ENCODE data around the gene ING1. TPM values are rescaled to one million over a fixed set of nuclear protein-coding genes. Genes with fewer than 3 reads are reported as not detected.

ING1 gene
- total and polyA plus RNA-seq, 2 of the 4 experiments (the other 2 are of a cell fraction): 9.1 to 13.5 TPM

DNA sequence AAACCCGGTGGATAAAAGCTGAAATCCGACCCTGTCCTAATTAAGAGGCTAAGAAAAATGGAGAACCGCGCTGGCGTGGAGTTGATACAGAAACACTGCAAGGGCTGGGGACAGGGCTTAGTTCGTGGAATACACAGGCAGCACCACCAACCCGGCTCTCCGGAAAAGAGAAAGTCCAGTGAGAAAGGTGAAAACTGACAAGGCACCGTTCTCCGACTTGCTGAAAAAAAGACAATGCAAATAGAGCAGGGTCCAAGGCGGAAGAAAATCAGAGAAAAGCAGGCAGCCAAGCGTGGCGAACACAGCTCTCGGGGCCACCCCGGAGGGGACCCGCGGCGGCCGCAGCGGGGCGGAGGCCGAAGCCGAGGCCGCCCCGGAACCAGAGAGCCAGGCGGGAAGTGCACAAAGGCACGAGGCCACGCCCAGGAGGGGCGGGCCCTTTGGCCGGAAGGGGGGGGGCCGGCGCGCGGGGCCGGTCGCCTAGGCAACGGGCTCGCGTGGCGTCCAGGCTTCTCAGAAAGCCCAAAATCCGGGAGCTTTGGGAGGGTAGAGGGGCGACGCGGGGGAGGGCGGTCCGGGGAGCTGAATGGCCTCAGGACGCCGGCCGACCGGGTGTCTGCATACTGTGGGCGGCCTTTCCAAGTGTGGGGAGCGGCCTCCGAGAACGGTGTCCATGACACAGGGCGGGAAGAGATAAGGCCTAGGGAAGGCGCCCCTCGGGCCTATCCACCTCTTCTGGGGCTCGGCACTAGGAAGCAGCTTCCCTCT is 1.2 kb upstream of the ING1 start:
- Histone ChIP-seq H2BK5ac (ENCODE audit: low read depth, low read length, poor library complexity, severe bottlenecking) (peak overlapping the region; percentile 82), H3K4ac (ENCODE audit: low read depth, low read length) (peak overlapping the region; percentile 80), H2BK20ac (ENCODE audit: low read depth, low read length) (no peak overlapping the region), H3K14ac (replicated peaks; ENCODE audit: low read depth, low read length) (peak overlapping the region; percentile 85), H3K27ac (ENCODE audit: insufficient read depth, low read length) (peak overlapping the region; percentile 89), H3K56ac (ENCODE audit: extremely low read depth, insufficient read depth, low read length) (peak overlapping the region; percentile 94), H4K8ac (ENCODE audit: low read depth in 2 of 2, low read length in 2 of 2) (peak overlapping the region; percentile 87 to 94), H3K9me1 (ENCODE audit: insufficient read depth, low read length) (no peaks in the 10 kb centered on the region), H3K4me3 (ENCODE audit: insufficient read depth, low read depth, low read length) (peak overlapping the region; percentile 76), H3K9ac (ENCODE audit: low read depth, low read length) (peak overlapping the region; percentile 92), H2BK120ac (ENCODE audit: low read depth, low read length) (peak overlapping the region; percentile 31), H3K36me3 (ENCODE audit: control insufficient read depth, insufficient read depth, low read length) (no peaks in the 10 kb centered on the region), H3K4me1 (ENCODE audit: control insufficient read depth, insufficient read depth, low read length) (no peaks in the 10 kb centered on the region; the same call in 1 of the 2 replicates), H3K79me1 (ENCODE audit: low read depth in 1 of 2, low read length in 2 of 2) (peaks cover 6 to 23% of the 10 kb centered on the region in 2 experiments; a peak in 3 of 4 replicates), H2BK15ac (ENCODE audit: low read depth, low read length) (peak overlapping the region; percentile 13; the same call in 1 of the 3 replicates), H3K23ac (ENCODE audit: low read depth, low read length) (peak overlapping the region; percentile 86), H3K9me3 (ENCODE audit: control insufficient read depth, insufficient read depth, low read length) (no peaks in the 10 kb centered on the region), H2AK5ac (ENCODE audit: low read depth, low read length) (peak overlapping the region; percentile 88), H3K18ac (ENCODE audit: low read depth, low read length) (peak overlapping the region; percentile 71), H2AK9ac (replicated peaks; ENCODE audit: low read depth, low read length, poor library complexity) (peak overlapping the region; percentile 91), H3K27me3 (ENCODE audit: control insufficient read depth, insufficient read depth, low read length) (no peaks in the 10 kb centered on the region), H3K4me2 (ENCODE audit: low read depth, low read length) (peak overlapping the region; percentile 80), H4K91ac (ENCODE audit: insufficient read depth, low read depth, low read length) (peak overlapping the region; percentile 99), H4K20me1 (ENCODE audit: insufficient read depth, low read length) (peaks cover 21% of the 10 kb centered on the region), H4K5ac (ENCODE audit: low read depth, low read length) (peak overlapping the region; percentile 76), H2AFZ (replicated peaks; ENCODE audit: low read length, poor library complexity) (peak overlapping the region; percentile 94)
- ATAC-seq (ENCODE audit: low read depth) (peak; percentile 27), DNase-seq (peak; percentile 73)
- ChIA-PET CTCF (no interaction called here), POLR2A (ENCODE audit: unreplicated experiment) (interaction anchor here (0.6 to 1.2 kb wide), 7 partner anchors 10 to 113 kb away, joined by 3 to 10 read pairs (median 4); partner anchors contain the start of gene NAXD)
- dilution Hi-C loops (cut with HindIII; ENCODE audit: low sequenced_read_pairs, unreplicated experiment) (no loop called here), intact Hi-C loops (cut with micrococcal nuclease) (loop anchor here (2.0 kb wide), 1 partner anchor 95 kb away; no protein-coding TSS in a partner anchor), in situ Hi-C loops (cut with MboI; ENCODE audit: low sequenced_read_pairs) (no loop called here)
- TF ChIP-seq BHLHE40 (IDR thresholded peaks at IDR 0.05; ENCODE audit: low read depth, low read length): no peak
- TF ChIP-seq CTCF (conservative IDR thresholded peaks at IDR 0.05; ENCODE audit: low read depth, low read length): no peak
- TF ChIP-seq MAZ (IDR thresholded peaks at IDR 0.05; ENCODE audit: borderline replicate concordance, low read depth, low read length): 0 out of 2 replicates have a peak, but pooled peaks have one; percentile 32
- no peak for TF ChIP-seq RFX5 (IDR thresholded peaks at IDR 0.05; ENCODE audit: low read depth, low read length)
- TF ChIP-seq POLR2A (IDR thresholded peaks at IDR 0.05; ENCODE audit: low read depth, low read length): peak; percentile 81; the same call in 1 of the 2 replicates
- TF ChIP-seq, protein P1, sequence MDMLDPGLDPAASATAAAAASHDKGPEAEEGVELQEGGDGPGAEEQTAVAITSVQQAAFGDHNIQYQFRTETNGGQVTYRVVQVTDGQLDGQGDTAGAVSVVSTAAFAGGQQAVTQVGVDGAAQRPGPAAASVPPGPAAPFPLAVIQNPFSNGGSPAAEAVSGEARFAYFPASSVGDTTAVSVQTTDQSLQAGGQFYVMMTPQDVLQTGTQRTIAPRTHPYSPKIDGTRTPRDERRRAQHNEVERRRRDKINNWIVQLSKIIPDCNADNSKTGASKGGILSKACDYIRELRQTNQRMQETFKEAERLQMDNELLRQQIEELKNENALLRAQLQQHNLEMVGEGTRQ (IDR thresholded peaks at IDR 0.05; ENCODE audit: low read depth, low read length): peak; percentile 36; the same call in 1 of the 2 replicates
- TF ChIP-seq MXI1 (IDR thresholded peaks at IDR 0.05; ENCODE audit: borderline replicate concordance, low read depth, low read length): peak; percentile 51; the same call in 1 of the 2 replicates
- no peak for TF ChIP-seq RCOR1 (IDR thresholded peaks at IDR 0.05; ENCODE audit: insufficient replicate concordance, low read length)
- no peak for TF ChIP-seq SMC3 (IDR thresholded peaks at IDR 0.05; ENCODE audit: low read depth, low read length)
- no peak for TF ChIP-seq MAFK (IDR thresholded peaks at IDR 0.05; ENCODE audit: low read depth, low read length)
- BruUV-seq (replicated peaks): no TSS peak
- 1% methylated on average over 16 of the region's 58 CpGs; no CpG with 5 or more reads in 1 of the 2 experiments for WGBS, 2 experiments (ENCODE audit: extremely low coverage in 2 of 2, insufficient read length in 1 of 2)

Measured in IMR-90 (cell line).